SK-N-MC (cell line): Measurements from ENCODE around the gene F3.
"Not testable (repeated sequence)": the region's sequence is repeated elsewhere in the genome, so short reads cannot be mapped to it uniquely, and the experiment has no call there.

ENCODE experiments used
- EZH2 ChIP-seq: fragments of 200-600 bp; sonication (generic); IDR thresholded peaks from one replicate; pipeline ENCODE4 v1.6.1; 2017; ENCODE audit warnings: antibody characterized with exemption
- POLR2AphosphoS5 ChIP-seq: IDR thresholded peaks from 2 replicates; pipeline ENCODE4 v1.6.1; 2012; ENCODE audit warnings: mild to moderate bottlenecking, low read depth, low read length, borderline replicate concordance

GRCh38 chr1:94568806-94569205 lies 27.2 kb upstream of the F3 start:
- not testable (repeated sequence) for TF ChIP-seq POLR2AphosphoS5, EZH2
